SK-N-MC (cell line): ENCODE measurements around the gene DNAH1.

Experiments used
- DNase-seq: peaks from one replicate; pipeline ENCODE4 v3.0.0-alpha.2; 2011; ENCODE audit warnings: low read depth, low spot score
- H3K27ac ChIP-seq: fragments of 200-600 bp; sonication (generic); 2 replicates; pipeline ENCODE4 v1.5.1; 2016; ENCODE audit warnings: mixed run types
- H3K36me3 ChIP-seq: fragments of 200-600 bp; sonication (generic); 2 replicates; pipeline ENCODE4 v1.6.1; 2017; ENCODE audit warnings: antibody characterized with exemption, low read length, mixed read lengths; ENCODE audit not compliant: insufficient read depth
- H3K4me3 ChIP-seq: fragments of 200-600 bp; sonication (generic); 2 replicates; pipeline ENCODE4 v1.5.1; 2016
- H3K9ac ChIP-seq: fragments of 200-600 bp; sonication (generic); 2 replicates; pipeline ENCODE4 v1.8.0; 2017; ENCODE audit warnings: mixed run types, mixed read lengths; ENCODE audit not compliant: insufficient read length
- H3K9me3 ChIP-seq: fragments of 200-600 bp; sonication (generic); 2 replicates; pipeline ENCODE4 v1.6.1; 2017; ENCODE audit warnings: low read depth, mild to moderate bottlenecking, antibody characterized with exemption, low read length, moderate library complexity, mixed read lengths
- EZH2 ChIP-seq: fragments of 200-600 bp; sonication (generic); IDR thresholded peaks from one replicate; pipeline ENCODE4 v1.6.1; 2017; ENCODE audit warnings: antibody characterized with exemption
- FOXP2 ChIP-seq: optimal IDR thresholded peaks from 2 replicates; pipeline ENCODE3; 2011; ENCODE audit warnings: mild to moderate bottlenecking, moderate library complexity; ENCODE audit not compliant: insufficient read depth; ENCODE audit errors: extremely low read length, control extremely low read depth
- POLR2AphosphoS5 ChIP-seq: IDR thresholded peaks from 2 replicates; pipeline ENCODE4 v1.6.1; 2012; ENCODE audit warnings: mild to moderate bottlenecking, low read depth, low read length, borderline replicate concordance

The DNAH1 gene

DNA sequence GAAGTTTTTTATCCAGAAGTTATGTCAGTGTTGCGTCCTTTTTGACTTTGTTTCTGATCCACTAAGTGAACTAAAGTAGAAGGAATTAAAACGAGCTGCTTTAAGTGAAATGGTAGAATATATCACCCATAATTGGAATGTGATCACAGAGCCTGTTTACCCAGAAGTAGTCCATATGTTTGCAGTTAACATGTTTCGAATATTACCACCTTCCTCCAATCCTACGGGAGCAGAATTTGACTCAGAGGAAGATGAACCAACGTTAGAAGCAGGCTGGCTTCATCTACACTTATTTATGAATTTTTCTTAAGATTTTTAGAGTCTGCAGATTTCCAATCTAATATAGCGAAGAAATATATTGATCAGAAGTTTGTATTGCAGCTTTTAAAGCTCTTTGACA is 57.6 kb downstream of the DNAH1 start:
- H3K9me3 ChIP-seq = no peaks in the 10 kb centered on the region
- H3K36me3 ChIP-seq = no peaks in the 10 kb centered on the region
- no peak overlapping the region for H3K4me3 ChIP-seq
- no peak overlapping the region for H3K9ac ChIP-seq
- H3K27ac ChIP-seq = no peak overlapping the region
- no peak for DNase-seq
- no peak for TF ChIP-seq FOXP2
- TF ChIP-seq POLR2AphosphoS5 = no peak
- no peak for TF ChIP-seq EZH2

DNA sequence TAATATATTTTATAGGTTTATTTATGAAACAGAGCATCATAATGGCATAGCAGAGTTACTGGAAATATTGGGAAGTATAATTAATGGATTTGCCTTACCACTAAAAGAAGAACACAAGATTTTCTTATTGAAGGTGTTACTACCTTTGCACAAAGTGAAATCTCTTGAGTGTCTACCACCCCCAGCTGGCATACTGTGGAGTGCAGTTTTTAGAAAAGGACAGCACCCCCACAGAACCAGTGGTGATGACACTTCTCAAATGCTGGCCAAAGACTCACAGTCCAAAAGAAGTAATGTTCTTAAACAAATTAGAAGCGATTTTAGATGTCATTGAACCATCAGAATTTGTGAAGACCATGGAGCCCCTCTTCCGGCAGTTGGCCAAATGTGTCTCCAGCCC is 58.1 kb downstream of the DNAH1 start:
- no peak overlapping the region for H3K9ac ChIP-seq
- no peak for DNase-seq
- no peaks in the 10 kb centered on the region for H3K9me3 ChIP-seq
- no peak overlapping the region for H3K4me3 ChIP-seq
- no peak for TF ChIP-seq FOXP2
- TF ChIP-seq EZH2 = no peak
- no peak for TF ChIP-seq POLR2AphosphoS5
- H3K36me3 ChIP-seq = no peaks in the 10 kb centered on the region
- H3K27ac ChIP-seq = no peak overlapping the region

GRCh38 chr3:52379610-52380009 is 63.5 kb downstream of the DNAH1 start:
- TF ChIP-seq EZH2 (no peak), POLR2AphosphoS5 (no peak), FOXP2 (no peak)
- Histone ChIP-seq H3K9ac (no peak overlapping the region), H3K4me3 (no peak overlapping the region), H3K9me3 (no peaks in the 10 kb centered on the region), H3K36me3 (no peaks in the 10 kb centered on the region), H3K27ac (no peak overlapping the region)
- no peak for DNase-seq

- no peak overlapping the region for H3K27ac ChIP-seq
- TF ChIP-seq EZH2 (no peak), FOXP2 (no peak), POLR2AphosphoS5 (no peak)
- no peaks in the 10 kb centered on the region for H3K9me3 ChIP-seq
- H3K4me3 ChIP-seq = no peak overlapping the region
- no peaks in the 10 kb centered on the region for H3K36me3 ChIP-seq
- H3K9ac ChIP-seq = no peak overlapping the region
- no peak for DNase-seq
These were observed 63.9 kb downstream of the DNAH1 start for GRCh38 chr3:52380023-52380422.

- no peak overlapping the region for H3K9ac ChIP-seq
- no peaks in the 10 kb centered on the region for H3K9me3 ChIP-seq
- no peak overlapping the region for H3K4me3 ChIP-seq
- no peaks in the 10 kb centered on the region for H3K36me3 ChIP-seq
- no peak for TF ChIP-seq POLR2AphosphoS5
- TF ChIP-seq EZH2 = no peak
- no peak for TF ChIP-seq FOXP2
- no peak overlapping the region for H3K27ac ChIP-seq
- DNase-seq = no peak
These were observed 65.5 kb downstream of the DNAH1 start for GRCh38 chr3:52381623-52382022.

GRCh38 chr3:52383446-52383845 is 67.3 kb downstream of the DNAH1 start:
- H3K4me3 ChIP-seq = no peak overlapping the region
- TF ChIP-seq FOXP2 (no peak), EZH2 (no peak), POLR2AphosphoS5 (no peak)
- H3K9me3 ChIP-seq = no peaks in the 10 kb centered on the region
- H3K36me3 ChIP-seq = no peaks in the 10 kb centered on the region
- no peak overlapping the region for H3K9ac ChIP-seq
- no peak overlapping the region for H3K27ac ChIP-seq
- no peak for DNase-seq

DNA sequence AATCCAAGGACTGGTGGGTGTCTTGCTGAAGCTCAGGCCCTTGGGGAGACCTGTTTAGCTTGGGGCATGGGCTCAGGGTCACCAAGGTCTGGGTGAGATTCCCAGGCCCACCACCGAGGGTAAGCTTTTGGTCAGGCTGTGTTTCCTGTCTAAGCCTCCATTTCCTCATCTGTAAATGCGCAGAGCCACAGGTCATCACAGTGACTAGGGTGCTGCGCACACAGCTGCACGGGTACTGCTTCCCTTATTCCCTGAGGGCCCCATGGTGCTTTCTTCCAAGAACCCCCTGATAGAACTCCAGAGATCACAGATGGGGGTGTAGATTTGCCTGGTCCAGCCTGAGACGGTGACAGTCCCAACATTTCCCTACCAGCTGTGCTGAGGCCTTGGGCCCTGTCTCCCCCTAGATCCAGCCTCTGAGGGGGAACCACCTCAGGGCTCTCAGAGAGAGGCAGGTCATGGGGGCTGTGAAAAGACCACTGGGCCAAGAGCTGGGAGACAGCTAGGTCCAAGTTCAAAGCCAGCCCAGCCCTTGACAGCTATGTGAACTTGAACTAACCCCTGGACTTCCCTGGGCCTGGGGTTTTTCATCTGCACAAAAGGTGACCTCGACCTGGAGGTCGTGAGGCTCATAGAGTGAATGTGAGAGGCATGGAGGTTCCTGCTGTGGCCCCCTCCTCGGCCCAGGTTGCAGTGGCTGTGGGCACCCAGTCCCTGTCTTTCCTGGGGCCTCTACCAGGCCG is 68.1 kb downstream of the DNAH1 start:
- Histone ChIP-seq H3K36me3 (no peaks in the 10 kb centered on the region), H3K9ac (no peak overlapping the region), H3K9me3 (no peaks in the 10 kb centered on the region), H3K27ac (no peak overlapping the region), H3K4me3 (no peak overlapping the region)
- TF ChIP-seq POLR2AphosphoS5 = no peak
- TF ChIP-seq FOXP2 = no peak
- no peak for TF ChIP-seq EZH2
- no peak for DNase-seq

DNA sequence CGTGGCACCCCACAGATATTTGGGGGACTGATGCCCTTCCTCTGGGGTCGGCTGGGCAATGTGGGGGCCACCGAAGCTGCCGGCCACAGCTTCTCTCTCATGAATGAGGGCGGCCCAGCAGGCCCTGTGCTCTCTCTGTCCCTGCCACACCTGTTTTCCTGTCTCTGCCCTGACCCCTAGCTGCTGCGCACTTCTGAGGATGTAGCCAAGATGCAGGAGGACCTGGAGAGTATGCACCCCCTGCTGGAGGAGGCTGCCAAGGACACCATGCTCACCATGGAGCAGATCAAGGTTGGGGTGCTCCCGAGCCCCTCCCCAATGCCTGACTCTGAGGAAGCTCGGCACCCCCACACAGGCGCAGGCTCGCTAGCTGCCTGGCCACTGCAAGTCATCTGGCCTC is 69.0 kb downstream of the DNAH1 start:
- Histone ChIP-seq H3K27ac (no peak overlapping the region), H3K36me3 (no peaks in the 10 kb centered on the region), H3K9ac (no peak overlapping the region), H3K4me3 (no peak overlapping the region), H3K9me3 (no peaks in the 10 kb centered on the region)
- TF ChIP-seq POLR2AphosphoS5 (no peak), FOXP2 (no peak), EZH2 (no peak)
- DNase-seq = no peak

DNA sequence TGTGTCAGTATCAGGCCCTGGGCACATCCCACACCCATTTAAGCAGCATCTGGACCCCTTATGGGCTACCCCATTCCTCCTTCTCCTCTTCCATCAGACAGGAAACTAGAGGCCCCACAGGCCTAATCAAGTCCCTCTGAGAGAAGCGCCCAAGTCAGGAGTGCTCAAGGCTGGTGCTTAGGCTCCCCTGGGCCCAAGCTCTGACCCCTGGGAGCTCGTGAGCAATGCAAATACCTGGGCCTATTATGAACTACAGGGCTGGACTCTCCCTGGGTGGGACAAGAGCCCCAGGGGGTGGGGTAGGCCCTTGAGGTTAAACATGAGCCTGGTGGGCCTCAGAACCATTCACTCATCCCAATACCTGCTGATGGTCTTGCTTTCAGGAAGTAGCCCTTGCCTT is 71.4 kb downstream of the DNAH1 start:
- no peak overlapping the region for H3K27ac ChIP-seq
- no peaks in the 10 kb centered on the region for H3K9me3 ChIP-seq
- no peaks in the 10 kb centered on the region for H3K36me3 ChIP-seq
- no peak overlapping the region for H3K9ac ChIP-seq
- DNase-seq = no peak
- no peak overlapping the region for H3K4me3 ChIP-seq
- no peak for TF ChIP-seq EZH2
- TF ChIP-seq FOXP2 = no peak
- TF ChIP-seq POLR2AphosphoS5 = no peak
